ENCODE data around the gene SH3BGR. TPM values are rescaled to one million over a fixed set of nuclear protein-coding genes. Genes with fewer than 3 reads are reported as not detected.
"Not testable (repeated sequence)": the region's sequence is repeated elsewhere in the genome, so short reads cannot be mapped to it uniquely, and the experiment has no call there.

The SH3BGR gene
- total and polyA plus RNA-seq, 12 donors: 87.8 to 243 (median 144) TPM

GRCh38 chr21:39535646-39536437 is 84.1 kb downstream of the SH3BGR start:
- intact Hi-C loops (cut with DNase I): no loop called here
- Histone ChIP-seq H3K4me3 (no peak overlapping the region), H3K27me3 (no peaks in the 10 kb centered on the region), H3K9me3 (no peaks in the 10 kb centered on the region), H3K36me3 (no peaks in the 10 kb centered on the region), H3K4me1 (no peaks in the 10 kb centered on the region), H3K27ac (no peak overlapping the region)
- no peak for DNase-seq
- 83 to 88% methylated on average over 15 of the region's 15 CpGs for WGBS, 2 donors
- ATAC-seq: no peak
- no peak for TF ChIP-seq CTCF (IDR thresholded peaks at IDR 0.05)

GRCh38 chr21:39536835-39537234 is 85.1 kb downstream of the SH3BGR start:
- Histone ChIP-seq H3K9me3 (no peaks in the 10 kb centered on the region), H3K27me3 (no peaks in the 10 kb centered on the region), H3K4me1 (no peaks in the 10 kb centered on the region), H3K36me3 (no peaks in the 10 kb centered on the region), H3K4me3 (no peak overlapping the region), H3K27ac (no peak overlapping the region)
- DNase-seq: no peak
- 96 to 97% methylated on average over 6 of the region's 6 CpGs for WGBS, 2 donors
- no peak for TF ChIP-seq CTCF (IDR thresholded peaks at IDR 0.05)
- intact Hi-C loops (cut with DNase I): no loop called here
- no peak for ATAC-seq

GRCh38 chr21:39537571-39537970 is 85.8 kb downstream of the SH3BGR start:
- no peak for DNase-seq
- 26 to 27% methylated on average over 1 of the region's 1 CpG for WGBS, 2 donors
- H3K4me1 ChIP-seq: no peaks in the 10 kb centered on the region
- H3K9me3 ChIP-seq: no peaks in the 10 kb centered on the region
- no peak overlapping the region for H3K4me3 ChIP-seq
- no peak for TF ChIP-seq CTCF (IDR thresholded peaks at IDR 0.05)
- H3K36me3 ChIP-seq: no peaks in the 10 kb centered on the region
- no peak overlapping the region for H3K27ac ChIP-seq
- intact Hi-C loops (cut with DNase I): no loop called here
- no peaks in the 10 kb centered on the region for H3K27me3 ChIP-seq
- ATAC-seq: no peak

- no peak for TF ChIP-seq CTCF (IDR thresholded peaks at IDR 0.05)
- no peaks in the 10 kb centered on the region for H3K36me3 ChIP-seq
- 90 to 93% methylated on average over 8 of the region's 8 CpGs for WGBS, 2 donors
Observed at GRCh38 chr21:39538453-39539042, 86.8 kb downstream of the SH3BGR start.

GRCh38 chr21:39540367-39540766 is 88.6 kb downstream of the SH3BGR start:
- H3K9me3 ChIP-seq; ATAC-seq; H3K4me3 ChIP-seq; intact Hi-C loops (cut with DNase I); H3K27ac ChIP-seq; DNase-seq; H3K4me1 ChIP-seq; H3K27me3 ChIP-seq; H3K36me3 ChIP-seq: not testable (repeated sequence)
- WGBS, 2 donors: 92 to 96% methylated on average over 4 of the region's 4 CpGs

More at GRCh38 chr21:39538453-39539042, 86.8 kb downstream of the SH3BGR start:
- Histone ChIP-seq H3K27ac (no peak overlapping the region), H3K9me3 (no peaks in the 10 kb centered on the region), H3K4me3 (no peak overlapping the region), H3K4me1 (no peaks in the 10 kb centered on the region), H3K27me3 (no peaks in the 10 kb centered on the region)
- DNase-seq: no peak
- intact Hi-C loops (cut with DNase I): no loop called here
- no peak for ATAC-seq

All from heart right ventricle (tissue), 16 donors.